ENCODE data around the gene LSAMP.

LSAMP gene

DNA sequence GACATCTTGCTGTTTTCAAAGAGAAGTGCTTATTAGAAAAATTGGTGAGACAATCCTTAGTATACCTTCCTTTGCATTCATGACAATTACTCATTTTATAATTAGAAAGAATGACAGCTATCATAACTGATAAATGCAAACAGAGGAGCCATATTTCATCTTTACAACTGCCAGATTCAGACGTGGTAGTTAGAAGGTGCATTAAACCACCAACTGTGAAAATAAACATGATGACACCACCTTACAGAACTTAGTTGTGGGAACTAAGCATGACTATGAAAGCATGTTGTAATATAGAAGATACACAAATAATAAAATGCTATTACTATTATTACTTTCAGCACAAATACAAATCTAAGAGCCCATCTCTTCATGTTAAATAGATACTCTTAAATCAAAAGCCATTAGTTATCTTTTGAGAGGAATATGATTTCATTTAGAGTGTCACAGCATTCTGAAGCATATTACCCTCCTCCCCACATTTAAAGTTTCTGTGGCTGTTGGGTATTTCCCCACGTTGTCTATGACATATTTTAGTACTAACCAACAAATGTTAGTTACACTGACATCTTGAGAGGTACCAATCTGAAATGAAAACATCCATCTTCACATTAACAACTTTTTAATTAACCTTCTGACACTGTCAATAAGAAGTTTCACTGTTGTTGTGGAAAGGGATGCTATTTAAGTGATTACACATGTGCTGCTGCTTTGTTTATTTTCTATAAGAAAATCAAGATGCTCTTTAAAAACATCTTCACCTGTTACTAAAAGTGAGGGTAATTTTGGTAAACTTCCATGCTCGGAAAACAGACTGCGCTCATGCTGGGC, 163.8 kb downstream of the LSAMP start:
- TF ChIP-seq, protein P1, sequence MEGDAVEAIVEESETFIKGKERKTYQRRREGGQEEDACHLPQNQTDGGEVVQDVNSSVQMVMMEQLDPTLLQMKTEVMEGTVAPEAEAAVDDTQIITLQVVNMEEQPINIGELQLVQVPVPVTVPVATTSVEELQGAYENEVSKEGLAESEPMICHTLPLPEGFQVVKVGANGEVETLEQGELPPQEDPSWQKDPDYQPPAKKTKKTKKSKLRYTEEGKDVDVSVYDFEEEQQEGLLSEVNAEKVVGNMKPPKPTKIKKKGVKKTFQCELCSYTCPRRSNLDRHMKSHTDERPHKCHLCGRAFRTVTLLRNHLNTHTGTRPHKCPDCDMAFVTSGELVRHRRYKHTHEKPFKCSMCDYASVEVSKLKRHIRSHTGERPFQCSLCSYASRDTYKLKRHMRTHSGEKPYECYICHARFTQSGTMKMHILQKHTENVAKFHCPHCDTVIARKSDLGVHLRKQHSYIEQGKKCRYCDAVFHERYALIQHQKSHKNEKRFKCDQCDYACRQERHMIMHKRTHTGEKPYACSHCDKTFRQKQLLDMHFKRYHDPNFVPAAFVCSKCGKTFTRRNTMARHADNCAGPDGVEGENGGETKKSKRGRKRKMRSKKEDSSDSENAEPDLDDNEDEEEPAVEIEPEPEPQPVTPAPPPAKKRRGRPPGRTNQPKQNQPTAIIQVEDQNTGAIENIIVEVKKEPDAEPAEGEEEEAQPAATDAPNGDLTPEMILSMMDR (IDR thresholded peaks at IDR 0.05; ENCODE audit: control insufficient read depth, insufficient read depth, low read depth, low read length, missing control alignments) = no peak
- no peak overlapping the region for H3K4me3 ChIP-seq (ENCODE audit: control insufficient read depth, low read depth, low read length)
- no peak for DNase-seq (ENCODE audit: low read depth)

DNA sequence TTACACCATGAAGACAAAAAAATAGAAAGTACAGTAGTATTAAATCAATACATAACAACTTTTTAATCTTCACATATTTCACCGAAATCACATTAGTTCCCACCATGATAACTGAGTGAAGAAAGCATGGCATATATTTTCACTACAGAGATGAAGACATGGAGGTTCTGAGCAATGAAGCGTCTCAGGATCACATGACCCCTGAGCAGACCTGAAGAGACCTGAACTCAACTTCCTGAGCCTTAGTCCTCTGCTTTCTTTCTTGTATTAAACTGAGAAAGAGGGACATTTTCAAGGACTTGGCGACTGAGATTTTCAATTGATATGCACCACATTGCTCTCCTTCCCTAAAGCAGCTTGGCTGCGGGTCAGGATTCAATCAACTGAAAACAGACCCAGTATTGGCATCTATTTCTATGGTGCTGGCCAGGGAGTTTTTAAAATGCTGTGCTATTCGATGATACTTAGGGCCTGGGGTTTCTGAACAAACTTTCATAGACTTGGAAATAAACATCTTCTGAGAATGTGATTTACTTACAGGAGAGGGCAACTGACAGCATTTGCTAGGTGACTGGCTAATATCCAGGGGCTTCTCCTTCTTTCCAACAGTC, 165.1 kb downstream of the LSAMP start:
- no peak for DNase-seq (ENCODE audit: low read depth)
- TF ChIP-seq, protein P1 (IDR thresholded peaks at IDR 0.05; ENCODE audit: control insufficient read depth, insufficient read depth, low read depth, low read length, missing control alignments) = no peak
- H3K4me3 ChIP-seq (ENCODE audit: control insufficient read depth, low read depth, low read length) = no peak overlapping the region

DNA sequence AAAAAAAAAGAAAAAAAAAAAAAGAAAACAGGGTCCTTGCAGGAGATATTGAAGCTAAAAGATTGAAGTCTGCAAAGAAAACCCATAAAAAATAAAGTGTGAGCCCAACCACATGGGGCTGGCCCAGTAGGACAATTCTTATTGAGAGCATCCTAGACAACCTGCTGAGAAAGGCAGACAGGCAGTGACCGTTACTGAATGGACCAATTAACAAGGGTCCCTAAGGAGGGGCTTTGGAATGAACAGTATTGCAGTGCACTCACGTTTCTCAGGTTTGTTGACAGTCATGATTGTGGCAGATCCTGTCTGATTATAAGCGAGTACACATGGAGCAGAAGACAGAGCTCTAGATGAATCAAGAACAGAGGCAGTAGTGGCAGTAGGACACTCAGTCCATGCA, 168.6 kb downstream of the LSAMP start:
- TF ChIP-seq, protein P1 (IDR thresholded peaks at IDR 0.05; ENCODE audit: control insufficient read depth, insufficient read depth, low read depth, low read length, missing control alignments) = no peak
- DNase-seq (ENCODE audit: low read depth) = no peak
- H3K4me3 ChIP-seq (ENCODE audit: control insufficient read depth, low read depth, low read length) = no peak overlapping the region

DNA sequence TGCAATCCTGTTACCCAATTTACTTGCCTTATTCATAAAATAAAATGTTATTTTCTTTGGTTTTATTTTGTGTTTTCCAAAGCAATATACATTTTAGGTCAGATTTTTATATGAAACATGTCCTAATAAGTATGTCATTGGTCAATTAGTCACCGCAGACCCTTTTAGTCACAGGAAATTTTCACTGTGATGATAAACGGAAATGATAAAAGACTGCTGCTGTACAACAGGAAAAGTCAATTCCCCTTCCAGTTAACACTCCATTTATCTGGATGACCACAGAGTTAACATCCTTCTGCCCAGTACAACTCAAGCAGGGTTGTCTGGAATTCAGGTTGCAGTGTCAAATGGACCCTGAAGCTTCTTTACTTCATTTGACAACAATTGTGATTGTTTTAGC, 175.2 kb downstream of the LSAMP start:
- TF ChIP-seq, protein P1 (IDR thresholded peaks at IDR 0.05; ENCODE audit: control insufficient read depth, insufficient read depth, low read depth, low read length, missing control alignments) = no peak
- H3K4me3 ChIP-seq (ENCODE audit: control insufficient read depth, low read depth, low read length) = no peak overlapping the region
- DNase-seq (ENCODE audit: low read depth) = no peak

DNA sequence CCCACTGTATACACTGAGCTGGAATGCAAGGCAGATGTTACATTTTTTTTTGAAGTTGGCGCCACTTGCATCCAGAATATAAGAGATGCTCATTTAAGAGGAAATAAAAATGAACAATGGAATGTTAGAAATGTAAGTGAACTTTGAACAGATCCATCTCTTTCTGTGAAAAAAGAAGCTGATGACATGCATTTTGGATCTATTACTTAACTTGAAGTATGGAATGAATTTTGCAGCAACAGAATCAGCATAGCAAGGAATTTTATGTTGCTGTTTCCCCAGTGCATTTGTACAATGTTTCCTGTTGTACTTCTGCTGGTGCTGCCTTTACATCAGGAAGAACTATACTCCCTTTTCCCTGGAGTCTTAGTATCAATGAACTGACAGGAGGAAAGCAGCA, 178.2 kb downstream of the LSAMP start:
- no peak for DNase-seq (ENCODE audit: low read depth)
- TF ChIP-seq, protein P1 (IDR thresholded peaks at IDR 0.05; ENCODE audit: control insufficient read depth, insufficient read depth, low read depth, low read length, missing control alignments) = no peak
- no peak overlapping the region for H3K4me3 ChIP-seq (ENCODE audit: control insufficient read depth, low read depth, low read length)

DNA sequence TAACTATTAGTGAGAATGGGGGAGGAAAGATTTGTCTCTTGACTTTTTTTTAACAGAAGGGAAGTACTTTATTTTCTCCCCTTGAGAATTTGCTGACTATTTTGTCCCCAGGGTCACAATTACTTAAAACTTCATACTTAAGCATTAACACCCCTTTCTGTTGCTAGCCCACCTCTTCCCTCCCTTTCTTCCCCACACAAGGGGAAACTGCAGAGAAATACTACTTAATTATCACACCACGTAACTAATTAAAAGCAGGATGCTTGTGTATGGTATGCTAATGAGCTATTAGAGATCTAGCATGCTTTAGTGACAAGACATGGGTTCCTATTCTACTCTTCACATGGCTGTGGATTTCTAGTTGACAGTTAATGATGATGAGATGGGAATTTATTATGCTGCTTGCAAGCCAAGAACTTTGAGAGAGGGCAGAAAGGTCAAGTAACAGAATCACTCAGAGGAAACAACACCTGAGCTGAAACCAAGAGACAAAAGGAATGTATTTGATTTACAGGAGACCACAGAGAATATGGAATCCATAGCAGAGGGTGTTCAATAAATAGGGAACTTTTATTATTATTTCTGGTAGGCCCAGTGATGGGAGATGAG, 179.2 kb downstream of the LSAMP start:
- TF ChIP-seq, protein P1 (IDR thresholded peaks at IDR 0.05; ENCODE audit: control insufficient read depth, insufficient read depth, low read depth, low read length, missing control alignments) = no peak
- no peak for DNase-seq (ENCODE audit: low read depth)
- H3K4me3 ChIP-seq (ENCODE audit: control insufficient read depth, low read depth, low read length) = no peak overlapping the region
